Limb (tissue), 2 donors: ENCODE measurements around the gene LRRC7.
"Not testable (repeated sequence)": the region's sequence is repeated elsewhere in the genome, so short reads cannot be mapped to it uniquely, and the experiment has no call there.

Experiments
- DNase-seq, 2 donors: peaks; one replicate each; pipeline ENCODE4 v3.0.0-alpha.2; 2016; ENCODE audit errors: extremely low spot score in 2 of 2

Gene LRRC7

GRCh38 chr1:70038025-70038424, 470.3 kb downstream of the LRRC7 start:
- no peak for DNase-seq

DNA sequence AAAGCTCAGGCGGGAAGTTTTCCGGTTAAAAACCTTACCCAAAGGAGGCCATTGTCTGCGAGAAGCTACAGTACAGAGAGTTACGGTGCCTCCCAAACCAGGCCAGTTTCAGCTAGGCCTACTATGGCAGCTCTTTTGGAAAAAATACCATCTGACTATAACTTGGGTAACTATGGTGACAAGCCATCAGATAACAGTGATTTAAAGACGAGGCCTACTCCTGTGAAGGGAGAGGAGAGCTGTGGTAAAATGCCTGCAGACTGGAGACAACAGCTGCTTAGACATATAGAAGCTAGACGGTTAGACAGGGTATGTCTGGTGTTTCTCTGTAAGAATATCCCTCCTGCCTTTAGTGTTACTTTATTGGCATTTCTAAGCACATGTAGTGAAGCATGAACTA, 471.8 kb downstream of the LRRC7 start:
- no peak for DNase-seq

GRCh38 chr1:70041317-70042045, 473.8 kb downstream of the LRRC7 start:
- no peak for DNase-seq

GRCh38 chr1:70042090-70042731, 474.5 kb downstream of the LRRC7 start:
- no peak for DNase-seq

- peak in 1 of 2 donors; percentile 8 for DNase-seq
Observed at GRCh38 chr1:70043804-70044203, 476.1 kb downstream of the LRRC7 start.

DNA sequence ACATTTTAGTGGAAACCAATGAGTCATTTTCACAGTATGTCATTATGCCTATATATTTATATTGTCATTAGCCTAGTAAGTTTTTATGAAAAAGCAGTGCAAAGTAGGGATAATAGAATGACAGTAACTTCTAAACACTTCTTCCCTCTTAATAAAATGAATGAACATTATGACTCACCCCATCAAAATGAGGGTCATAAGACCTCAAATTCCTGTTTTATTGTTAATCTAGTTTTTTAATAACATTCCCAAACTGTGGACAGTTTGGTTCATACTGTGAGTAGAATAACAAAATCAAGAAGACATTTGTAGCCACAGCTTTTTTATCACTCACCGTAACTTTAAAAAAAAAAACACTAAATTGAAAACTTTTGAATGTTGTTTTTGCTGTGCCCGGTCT, 477.1 kb downstream of the LRRC7 start:
- DNase-seq: no peak

DNA sequence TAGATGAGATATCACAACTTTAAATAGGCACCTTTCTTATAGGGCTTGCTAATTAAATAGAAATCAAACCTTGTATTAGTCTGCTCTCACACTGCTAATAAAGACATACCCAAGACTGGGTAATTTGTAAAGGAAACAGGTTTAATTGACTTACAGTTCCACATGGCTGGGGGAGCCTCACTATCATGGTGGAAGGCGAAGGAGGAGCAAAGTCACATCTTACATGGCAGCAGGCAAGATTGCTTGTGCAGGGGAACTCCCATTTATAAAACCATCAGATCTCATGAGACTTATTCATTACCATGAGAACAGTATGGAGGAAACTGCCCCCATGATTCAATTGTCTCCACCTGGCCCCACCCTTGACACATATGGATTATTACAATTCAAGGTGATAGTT, 477.9 kb downstream of the LRRC7 start:
- not testable (repeated sequence) for DNase-seq

DNA sequence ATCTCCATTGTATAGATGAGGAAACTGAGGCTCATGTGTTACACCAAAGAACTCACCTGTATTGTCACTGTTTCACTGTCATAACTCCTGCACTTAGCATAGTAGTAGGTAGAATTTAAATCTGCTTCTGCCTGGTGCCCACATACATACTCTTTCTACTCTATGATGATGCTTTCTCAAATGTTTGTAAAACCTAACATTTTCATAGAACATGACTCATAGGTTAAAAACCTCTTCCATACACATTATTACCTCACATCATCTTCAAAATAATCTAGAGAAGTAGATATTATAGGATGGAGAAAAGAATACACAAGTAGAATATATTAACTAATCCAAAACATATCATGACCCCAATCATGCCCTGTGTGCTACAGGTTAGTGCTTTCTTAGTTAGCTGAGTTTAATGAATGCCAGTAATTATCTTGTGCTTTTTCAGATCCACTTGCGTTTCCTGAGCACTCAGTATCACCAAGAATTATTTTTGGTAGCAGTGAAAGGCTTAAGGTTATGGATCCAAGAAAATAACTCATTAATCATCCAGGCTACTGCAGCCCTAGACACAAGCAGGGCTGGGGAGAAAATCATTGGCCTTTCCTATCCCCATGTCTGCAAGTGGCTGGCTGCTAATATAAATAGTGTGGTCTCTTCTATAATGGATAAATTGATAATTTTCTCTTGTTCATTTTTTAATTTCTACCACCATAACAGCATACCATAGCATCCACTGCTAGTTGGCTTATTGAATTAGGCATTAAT, 480.8 kb downstream of the LRRC7 start:
- DNase-seq: no peak

DNA sequence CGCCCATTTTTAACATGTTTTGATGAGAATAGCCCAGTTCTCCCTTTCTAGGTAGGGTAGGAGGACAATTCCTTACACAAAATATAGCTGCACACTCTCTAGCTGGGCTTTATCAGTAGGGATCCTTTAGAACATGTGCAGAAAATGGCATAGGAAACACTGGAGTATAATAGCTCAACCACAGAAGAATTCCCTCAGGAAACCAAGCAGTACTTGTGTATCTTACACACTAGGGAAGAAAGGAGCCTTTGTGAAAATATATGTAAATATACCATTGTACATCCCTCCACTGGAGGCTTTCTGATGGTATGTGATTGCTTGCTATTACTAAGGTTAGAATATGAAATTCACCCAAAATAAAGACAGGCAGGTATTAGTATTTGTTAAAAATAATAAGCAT, 484.2 kb downstream of the LRRC7 start:
- no peak for DNase-seq

DNA sequence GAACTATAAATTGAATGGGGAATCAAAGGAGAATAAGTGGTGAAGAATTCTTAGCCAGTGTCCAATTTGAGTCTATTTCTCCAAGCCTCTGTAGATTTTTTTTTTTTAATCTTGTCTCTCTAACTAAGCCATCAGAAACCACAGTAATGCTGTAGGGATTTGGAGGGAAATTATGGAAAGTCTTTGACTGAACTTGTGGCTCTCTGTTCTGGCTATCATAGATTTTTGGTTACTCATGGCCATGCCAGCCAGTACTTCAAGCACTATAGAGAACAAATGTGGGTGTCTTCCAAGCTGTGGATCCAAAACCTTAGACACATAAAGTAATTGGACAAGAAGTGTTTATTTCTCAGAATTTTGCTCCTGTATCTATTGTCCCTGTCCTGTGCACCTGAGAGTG, 489.8 kb downstream of the LRRC7 start:
- DNase-seq: no peak

- peak in 1 of 2 donors; percentile 30 for DNase-seq
Observed at GRCh38 chr1:70061231-70061630, 493.5 kb downstream of the LRRC7 start.

DNA sequence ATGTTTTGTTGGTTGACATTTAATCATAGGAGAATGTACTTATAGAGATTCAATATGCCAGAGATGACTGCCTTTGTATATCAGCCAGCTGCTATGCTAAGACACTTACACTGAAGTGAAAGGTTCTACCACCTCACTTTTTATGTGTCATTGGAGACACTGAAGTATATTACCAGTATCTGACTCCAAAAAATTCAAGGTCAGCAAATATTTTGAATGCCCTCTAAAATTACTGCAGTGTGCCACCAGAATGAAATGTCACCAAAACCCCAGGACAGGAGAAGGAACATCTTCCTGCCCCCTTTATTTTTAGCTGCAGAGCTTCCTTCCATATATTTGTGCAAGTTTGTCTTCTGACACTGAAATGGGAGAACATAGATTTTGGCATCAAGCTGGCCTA, 496.1 kb downstream of the LRRC7 start:
- no peak for DNase-seq

DNA sequence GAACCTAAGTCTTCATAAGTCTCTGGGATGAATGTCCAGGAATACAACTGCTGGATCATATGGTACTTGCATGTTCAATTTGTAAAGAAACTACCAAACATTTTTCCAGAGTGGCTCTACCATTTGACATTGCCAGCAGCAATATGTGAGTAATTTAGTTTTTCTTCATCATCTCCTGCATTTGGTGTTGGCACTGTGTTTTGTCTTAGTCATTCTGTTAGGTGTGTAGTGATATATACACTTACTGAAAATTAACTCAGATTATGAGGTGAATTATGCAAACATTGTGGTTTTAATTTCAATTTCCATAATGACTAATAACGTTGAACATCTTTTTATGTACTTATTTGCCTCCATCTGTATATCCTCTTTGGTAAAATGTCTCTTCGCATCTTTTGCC, 499.0 kb downstream of the LRRC7 start:
- DNase-seq: no peak

GRCh38 chr1:70071601-70072000, 503.9 kb downstream of the LRRC7 start:
- DNase-seq: no peak

DNA sequence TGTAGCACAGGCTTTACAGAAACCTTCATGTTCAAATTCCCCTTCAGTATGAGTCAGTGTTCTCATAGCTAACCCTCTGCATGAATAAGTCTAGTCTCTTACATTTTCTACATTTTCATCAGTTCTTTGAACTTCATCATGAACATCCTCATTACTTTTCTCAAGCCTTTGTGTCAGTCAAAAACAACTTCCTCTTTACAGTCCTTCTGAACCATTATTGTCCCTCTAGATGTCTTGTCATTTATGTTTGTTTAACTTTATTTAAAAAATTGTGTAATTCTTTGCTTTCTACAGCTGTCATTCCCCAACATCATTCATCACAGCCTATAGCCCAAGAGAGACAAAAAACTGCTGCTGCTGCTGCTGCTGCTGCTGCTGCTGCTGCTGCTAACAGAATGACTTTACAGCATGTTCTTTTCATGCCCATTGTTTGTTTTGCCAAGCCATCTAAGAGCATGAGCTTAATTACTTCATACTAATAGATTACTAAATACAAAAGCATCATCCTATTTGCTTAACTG, 504.6 kb downstream of the LRRC7 start:
- DNase-seq: no peak

DNA sequence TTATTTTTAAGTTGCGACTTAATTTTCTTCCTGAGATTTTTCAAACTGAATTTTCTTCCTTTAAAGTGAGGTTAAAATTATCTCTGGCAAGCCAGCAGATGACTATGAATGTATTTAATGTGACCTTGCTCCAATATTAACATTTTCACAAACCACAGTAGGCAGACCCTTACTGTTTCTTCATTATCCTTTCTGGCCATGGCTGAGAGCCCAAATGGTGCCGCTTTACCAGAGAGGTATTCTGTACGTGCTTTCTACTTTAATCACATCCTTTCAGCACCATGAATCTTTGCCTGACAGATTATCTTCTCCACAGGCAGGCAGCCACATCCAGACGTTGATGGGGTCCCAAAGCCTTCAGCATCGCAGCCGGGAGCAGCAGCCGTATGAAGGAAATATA, 508.0 kb downstream of the LRRC7 start:
- DNase-seq: no peak

- DNase-seq: no peak
Observed at GRCh38 chr1:70077066-70077465, 509.3 kb downstream of the LRRC7 start.

- DNase-seq: no peak
Observed at GRCh38 chr1:70079546-70079945, 511.8 kb downstream of the LRRC7 start.

- no peak for DNase-seq
Observed at GRCh38 chr1:70083519-70083918, 515.8 kb downstream of the LRRC7 start.

DNA sequence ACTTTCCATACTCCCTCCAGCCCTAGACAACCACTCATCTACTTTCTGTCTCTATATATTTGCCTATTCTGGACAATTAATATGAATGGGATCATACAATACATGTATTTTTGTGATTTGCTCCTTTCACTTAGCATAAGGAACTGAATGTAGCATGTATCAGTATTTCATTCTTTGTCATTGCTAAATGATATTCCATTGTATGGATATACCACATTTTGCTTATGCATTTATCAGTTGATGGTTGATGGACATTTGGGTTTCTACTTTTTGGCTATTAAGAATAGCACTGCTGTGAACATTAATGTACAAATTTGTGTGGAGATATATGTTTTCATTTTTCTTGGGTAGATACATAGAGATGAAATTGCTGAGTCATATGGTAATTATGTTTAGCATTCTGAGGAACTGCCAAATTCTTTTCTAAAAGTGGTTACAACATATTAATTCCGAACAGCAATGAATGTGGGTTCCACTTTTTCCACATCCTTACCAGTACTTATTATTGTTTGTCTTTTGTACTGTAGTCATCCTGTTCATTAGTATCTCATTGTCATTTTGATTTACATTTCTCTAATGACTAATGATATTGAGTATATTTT, 516.7 kb downstream of the LRRC7 start:
- no peak for DNase-seq

DNA sequence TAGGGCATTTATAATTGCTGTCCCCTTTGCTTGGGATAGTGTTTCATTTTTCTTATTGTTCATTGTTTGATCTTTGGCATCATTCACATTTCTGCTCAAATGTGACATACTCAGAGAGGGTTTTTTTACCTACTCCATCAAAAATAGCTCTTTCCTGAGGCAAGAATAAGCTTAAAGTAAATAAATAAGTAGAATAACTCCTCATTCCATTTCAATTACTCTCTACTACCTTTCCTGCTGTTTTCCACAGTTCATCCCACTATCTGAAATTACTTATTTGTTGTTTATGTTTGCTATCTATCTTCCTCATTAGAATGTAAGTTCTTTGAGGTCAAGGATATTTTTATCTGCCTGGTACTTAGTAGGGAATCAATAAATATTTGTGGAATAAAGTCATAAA, 517.8 kb downstream of the LRRC7 start:
- DNase-seq: no peak

- DNase-seq: no peak
Observed at GRCh38 chr1:70086897-70087296, 519.2 kb downstream of the LRRC7 start.
